ENCODE data around the gene C19orf25. TPM values are rescaled to one million over a fixed set of nuclear protein-coding genes. Genes with fewer than 3 reads are reported as not detected.
A peak's percentile ranks its signal among the peaks of the same experiment; 100 is the strongest.

Gene C19orf25
- total and polyA plus RNA-seq, 9 of the 15 experiments (the other 6 are each of a cell fraction or from before 2014, with no cell fraction given): 0.79 to 96.0 (median 36.1) TPM

DNA sequence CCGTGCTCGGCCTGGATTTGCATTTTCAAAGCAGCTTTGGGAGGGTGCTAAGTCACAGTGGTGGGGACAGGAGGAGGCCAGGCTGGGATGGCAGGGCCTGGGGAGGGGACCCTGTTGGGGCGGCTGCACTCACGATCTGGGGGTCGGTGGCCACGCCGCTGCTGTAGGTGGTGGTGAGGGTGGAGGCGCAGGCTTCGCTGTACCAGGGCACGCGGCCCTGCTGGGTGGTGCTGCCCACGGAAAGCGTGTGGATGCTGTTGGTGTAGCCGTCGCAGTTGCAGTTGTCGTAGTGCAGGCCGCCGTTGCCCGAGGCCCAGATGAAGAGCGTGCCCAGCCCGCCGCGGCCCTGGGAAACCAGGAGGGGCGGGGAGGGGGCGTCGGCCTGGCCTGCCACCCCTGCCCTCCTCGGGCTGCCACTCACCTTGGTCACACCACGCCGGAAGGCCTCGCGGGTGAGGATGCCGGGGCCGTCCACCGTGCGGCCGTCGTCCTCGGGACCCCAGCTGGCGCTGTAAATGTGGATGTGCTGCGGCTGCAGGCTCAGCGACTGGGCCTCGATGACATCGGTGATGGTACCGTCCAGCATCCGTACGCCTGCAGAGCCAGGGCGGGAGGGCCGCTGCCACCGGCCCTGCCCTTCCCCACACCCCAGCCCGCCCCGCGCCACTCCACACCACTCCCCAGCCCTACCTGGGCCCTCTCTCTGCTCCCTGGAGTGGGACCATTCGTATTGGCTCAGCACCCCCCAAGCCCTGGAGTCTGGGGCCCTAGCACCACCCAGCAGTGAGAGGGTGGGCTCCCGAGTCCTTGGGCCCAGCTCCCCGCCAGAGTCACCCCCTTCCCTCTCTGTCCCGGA lies 7.9 kb upstream of the C19orf25 start:
- ChIA-PET POLR2A (no interaction called here), CTCF (ENCODE audit: low intra/inter-chr PET ratio) (no interaction called here)
- Histone ChIP-seq H3K79me2 (ENCODE audit: control insufficient read depth, insufficient read depth, low read length) (peaks cover 10% of the 10 kb centered on the region), H3K4me3 (no peak overlapping the region), H2AFZ (ENCODE audit: low read depth, low read length) (no peak overlapping the region), H3K9me3 (replicated peaks; ENCODE audit: control insufficient read depth, insufficient read depth, low read depth, low read length) (no peaks in the 10 kb centered on the region), H3K9ac (ENCODE audit: insufficient read depth in 1 of 2, low read depth in 2 of 2, low read length in 2 of 2) (no peak overlapping the region; a peak in 1 of 4 replicates), H4K20me1 (replicated peaks; ENCODE audit: control insufficient read depth, insufficient read depth, low read length) (no peaks in the 10 kb centered on the region), H3K36me3 (ENCODE audit: control insufficient read depth, insufficient read depth, low read length) (no peaks in the 10 kb centered on the region), H3K27me3 (ENCODE audit: control insufficient read depth in 2 of 2, insufficient read depth in 2 of 2, low read length in 2 of 2) (no peaks in the 10 kb centered on the region), H3K9me1 (ENCODE audit: control insufficient read depth, insufficient read depth, low read length) (no peaks in the 10 kb centered on the region), H3K27ac (ENCODE audit: extremely low read depth, low read depth, low read length) (no peak overlapping the region), H3K4me2 (ENCODE audit: insufficient read depth, low read length) (no peak overlapping the region), H3K4me1 (replicated peaks in 1 of 2; ENCODE audit: control insufficient read depth in 2 of 2, insufficient read depth in 2 of 2, low read length in 2 of 2) (peaks cover 5 to 62% of the 10 kb centered on the region in 2 experiments; a peak in 4 of 5 replicates)
- WGBS (ENCODE audit: insufficient coverage, low coverage, missing lambda C conversion rate): 93% methylated on average over 17 of the region's 56 CpGs
- in situ Hi-C loops (cut with MboI): no loop called here
- ATAC-seq (no peak), DNase-seq (ENCODE audit: extremely low read depth in 1 of 4, low spot score in 3 of 4) (no peak), FAIRE-seq (no peak)
- TF ChIP-seq SIX5 (IDR thresholded peaks at IDR 0.05; ENCODE audit: borderline replicate concordance in 1 of 2, insufficient read depth in 1 of 2, low read depth in 1 of 2, low read length in 2 of 2): no peak
- TF ChIP-seq CBX3 (IDR thresholded peaks at IDR 0.05; ENCODE audit: borderline replicate concordance in 1 of 2, low read length in 2 of 2): no peak
- TF ChIP-seq, protein P1, sequence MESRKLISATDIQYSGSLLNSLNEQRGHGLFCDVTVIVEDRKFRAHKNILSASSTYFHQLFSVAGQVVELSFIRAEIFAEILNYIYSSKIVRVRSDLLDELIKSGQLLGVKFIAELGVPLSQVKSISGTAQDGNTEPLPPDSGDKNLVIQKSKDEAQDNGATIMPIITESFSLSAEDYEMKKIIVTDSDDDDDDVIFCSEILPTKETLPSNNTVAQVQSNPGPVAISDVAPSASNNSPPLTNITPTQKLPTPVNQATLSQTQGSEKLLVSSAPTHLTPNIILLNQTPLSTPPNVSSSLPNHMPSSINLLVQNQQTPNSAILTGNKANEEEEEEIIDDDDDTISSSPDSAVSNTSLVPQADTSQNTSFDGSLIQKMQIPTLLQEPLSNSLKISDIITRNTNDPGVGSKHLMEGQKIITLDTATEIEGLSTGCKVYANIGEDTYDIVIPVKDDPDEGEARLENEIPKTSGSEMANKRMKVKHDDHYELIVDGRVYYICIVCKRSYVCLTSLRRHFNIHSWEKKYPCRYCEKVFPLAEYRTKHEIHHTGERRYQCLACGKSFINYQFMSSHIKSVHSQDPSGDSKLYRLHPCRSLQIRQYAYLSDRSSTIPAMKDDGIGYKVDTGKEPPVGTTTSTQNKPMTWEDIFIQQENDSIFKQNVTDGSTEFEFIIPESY (CRISPR knock-in tag; IDR thresholded peaks at IDR 0.05): peak; percentile 54
- no peak for TF ChIP-seq FOS (IDR thresholded peaks at IDR 0.05; ENCODE audit: extremely low read depth, insufficient read length)
- TF ChIP-seq, protein P2, sequence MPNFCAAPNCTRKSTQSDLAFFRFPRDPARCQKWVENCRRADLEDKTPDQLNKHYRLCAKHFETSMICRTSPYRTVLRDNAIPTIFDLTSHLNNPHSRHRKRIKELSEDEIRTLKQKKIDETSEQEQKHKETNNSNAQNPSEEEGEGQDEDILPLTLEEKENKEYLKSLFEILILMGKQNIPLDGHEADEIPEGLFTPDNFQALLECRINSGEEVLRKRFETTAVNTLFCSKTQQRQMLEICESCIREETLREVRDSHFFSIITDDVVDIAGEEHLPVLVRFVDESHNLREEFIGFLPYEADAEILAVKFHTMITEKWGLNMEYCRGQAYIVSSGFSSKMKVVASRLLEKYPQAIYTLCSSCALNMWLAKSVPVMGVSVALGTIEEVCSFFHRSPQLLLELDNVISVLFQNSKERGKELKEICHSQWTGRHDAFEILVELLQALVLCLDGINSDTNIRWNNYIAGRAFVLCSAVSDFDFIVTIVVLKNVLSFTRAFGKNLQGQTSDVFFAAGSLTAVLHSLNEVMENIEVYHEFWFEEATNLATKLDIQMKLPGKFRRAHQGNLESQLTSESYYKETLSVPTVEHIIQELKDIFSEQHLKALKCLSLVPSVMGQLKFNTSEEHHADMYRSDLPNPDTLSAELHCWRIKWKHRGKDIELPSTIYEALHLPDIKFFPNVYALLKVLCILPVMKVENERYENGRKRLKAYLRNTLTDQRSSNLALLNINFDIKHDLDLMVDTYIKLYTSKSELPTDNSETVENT (CRISPR knock-in tag; IDR thresholded peaks at IDR 0.05): no peak
- no TSS peak for BruUV-seq (replicated peaks)
- intact Hi-C loops (cut with micrococcal nuclease): no loop called here

All from K562 (cell line).